Smooth muscle cell of trachea (primary cell): Measurements from ENCODE around the gene PICK1. TPM values are rescaled to one million over a fixed set of nuclear protein-coding genes. Genes with fewer than 3 reads are reported as not detected.

ENCODE experiments used
- total RNA-seq: library from RNA; depleted of rRNA; stranded (reverse); fragments of >200 nt; gene quantifications from 2 replicates; pipeline ENCODE4 v1.2.1, GENCODE V29; 2014

Gene PICK1
- 9.4 and 9.6 TPM in 2 replicates for total RNA-seq

GRCh38 chr22:38056969-38057891 lies at the start of gene PICK1:
PICK1 (plus strand) TSS chr22:38057404; CDS start chr22:38057810, 406 bp downstream.

GRCh38 chr22:38083931-38084631 lies 26.9 kb downstream of the PICK1 start, which contains the start of gene SLC16A8:
SLC16A8 (minus strand) TSS chr22:38084184; CDS start chr22:38082873, 1,311 bp downstream.

DNA sequence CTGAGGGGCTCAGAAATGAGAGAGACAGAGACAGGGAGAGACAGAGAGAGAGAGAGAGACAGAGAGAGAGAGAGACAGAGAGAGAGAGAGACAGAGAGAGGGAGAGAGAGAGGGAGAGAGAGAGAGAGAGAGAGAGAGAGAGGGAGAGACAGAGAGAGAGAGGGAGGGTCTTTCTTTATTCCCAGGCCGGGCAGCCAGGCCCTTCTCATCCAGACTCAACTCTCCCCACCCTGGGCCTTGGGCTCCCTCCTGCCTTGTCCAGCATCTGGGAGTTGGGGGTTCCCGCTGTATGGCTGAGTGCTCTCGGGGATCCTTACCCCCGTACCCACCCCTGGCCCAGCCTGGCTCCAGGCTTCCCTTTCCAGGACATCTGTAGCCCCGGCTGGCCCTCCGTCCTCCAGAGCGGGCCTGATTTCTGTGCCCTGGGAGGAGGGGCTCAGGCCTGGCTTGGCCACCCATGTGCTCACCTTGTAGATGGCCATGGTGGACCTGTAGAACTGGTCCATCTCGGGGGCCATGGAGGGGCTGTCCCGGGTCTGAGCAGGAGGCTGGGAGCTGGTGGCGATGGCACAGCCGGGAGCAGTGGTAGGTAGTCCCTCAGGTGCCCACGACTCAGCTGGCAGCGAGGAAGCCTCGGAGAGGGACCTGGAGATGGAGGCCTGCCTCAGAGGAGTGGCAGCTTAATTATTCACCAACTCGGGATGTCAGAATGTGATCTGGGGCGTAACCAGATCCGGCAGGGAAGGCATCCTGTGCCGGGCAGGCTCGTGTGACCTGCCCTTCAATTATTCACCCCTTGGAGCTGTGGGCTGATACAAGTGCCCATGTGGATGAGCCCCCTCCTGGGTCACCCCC lies 53.0 kb downstream of the PICK1 start, which contains the start of gene BAIAP2L2:
TSS of gene BAIAP2L2 (minus strand) at position 677 of the 855 bp plus-strand sequence. CDS start at position 518, 159 bp downstream.

Other genes starting within 250 kb of the PICK1 start
- 27.5 and 27.6 TPM in 2 replicates for gene GCAT, start 249.5 kb upstream of the PICK1 start, total RNA-seq
- not detected in 2 replicates for gene GALR3, start 234.0 kb upstream of the PICK1 start, total RNA-seq
- 25.0 and 36.7 TPM in 2 replicates for gene ANKRD54, start 213.1 kb upstream of the PICK1 start, total RNA-seq
- 313 and 409 TPM in 2 replicates for gene EIF3L, start 208.0 kb upstream of the PICK1 start, total RNA-seq
- 16.7 and 27.3 TPM in 2 replicates for gene MICALL1, start 151.1 kb upstream of the PICK1 start, total RNA-seq
- gene C22orf23, start 103.8 kb upstream of the PICK1 start, total RNA-seq: 0.29 and 0.50 TPM in 2 replicates
- 36.9 and 37.4 TPM in 2 replicates for gene POLR2F, start 103.7 kb upstream of the PICK1 start, total RNA-seq
- gene SOX10, start 72.8 kb upstream of the PICK1 start, total RNA-seq: not detected in 2 replicates
- 0.17 TPM in 1 of 2 replicates, not detected in the other for gene SLC16A8, start 26.8 kb downstream of the PICK1 start, total RNA-seq
- gene BAIAP2L2, start 53.3 kb downstream of the PICK1 start, total RNA-seq: 1.3 and 2.6 TPM in 2 replicates
- 18.0 and 34.2 TPM in 2 replicates for gene PLA2G6, start 124.4 kb downstream of the PICK1 start, total RNA-seq
- gene MAFF, start 144.6 kb downstream of the PICK1 start, total RNA-seq: 19.3 and 29.3 TPM in 2 replicates
- gene TMEM184B, start 215.6 kb downstream of the PICK1 start, total RNA-seq: 45.8 and 56.6 TPM in 2 replicates